Activated effector memory CD4-positive, alpha-beta T cell treated with Interleukin-2 at 50 U/mL for 16 hours (primary cell): ENCODE data around the gene NMNAT2.
"Not testable (repeated sequence)": the region's sequence is repeated elsewhere in the genome, so short reads cannot be mapped to it uniquely, and the experiment has no call there.

Experiments
- DNase-seq: peaks from one replicate; pipeline ENCODE4 v3.0.0-alpha.2; 2020

Gene NMNAT2

GRCh38 chr1:183417772-183418491, at the start of gene NMNAT2:
Gene NMNAT2 (minus strand): TSS chr1:183418380. CDS start chr1:183418267, 113 bp downstream.
- no peak for DNase-seq

- DNase-seq = no peak
Measured at GRCh38 chr1:183467687-183468086, 49.5 kb upstream of the NMNAT2 start.

GRCh38 chr1:183466781-183467180, 48.6 kb upstream of the NMNAT2 start:
- DNase-seq = no peak

GRCh38 chr1:183463566-183463965, 45.4 kb upstream of the NMNAT2 start:
- no peak for DNase-seq

GRCh38 chr1:183461350-183461749, 43.2 kb upstream of the NMNAT2 start:
- DNase-seq = no peak

- DNase-seq = no peak
Measured at GRCh38 chr1:183460596-183460995, 42.4 kb upstream of the NMNAT2 start.

- DNase-seq = no peak
Measured at GRCh38 chr1:183457449-183457848, 39.3 kb upstream of the NMNAT2 start.

GRCh38 chr1:183456826-183457225, 38.6 kb upstream of the NMNAT2 start:
- no peak for DNase-seq

GRCh38 chr1:183454377-183454776, 36.2 kb upstream of the NMNAT2 start:
- DNase-seq = no peak

- no peak for DNase-seq
Measured at GRCh38 chr1:183450093-183450492, 31.9 kb upstream of the NMNAT2 start.

GRCh38 chr1:183449223-183449770, 31.1 kb upstream of the NMNAT2 start:
- DNase-seq = no peak

GRCh38 chr1:183444243-183444642, 26.1 kb upstream of the NMNAT2 start:
- no peak for DNase-seq

GRCh38 chr1:183443466-183443865, 25.3 kb upstream of the NMNAT2 start:
- DNase-seq = no peak

GRCh38 chr1:183443011-183443410, 24.8 kb upstream of the NMNAT2 start:
- DNase-seq = no peak

GRCh38 chr1:183438060-183438459, 19.9 kb upstream of the NMNAT2 start:
- no peak for DNase-seq

GRCh38 chr1:183435497-183435896, 17.3 kb upstream of the NMNAT2 start:
- no peak for DNase-seq

GRCh38 chr1:183433703-183434102, 15.5 kb upstream of the NMNAT2 start:
- DNase-seq = no peak

- no peak for DNase-seq
Measured at GRCh38 chr1:183432548-183432875, 14.3 kb upstream of the NMNAT2 start.

GRCh38 chr1:183431840-183432547, 13.8 kb upstream of the NMNAT2 start:
- DNase-seq = no peak

- DNase-seq = not testable (repeated sequence)
Measured at GRCh38 chr1:183427591-183427990, 9.4 kb upstream of the NMNAT2 start.

- DNase-seq = no peak
Measured at GRCh38 chr1:183424691-183425090, 6.5 kb upstream of the NMNAT2 start.

GRCh38 chr1:183423541-183423940, 5.4 kb upstream of the NMNAT2 start:
- no peak for DNase-seq

- no peak for DNase-seq
Measured at GRCh38 chr1:183419399-183419798, 1.2 kb upstream of the NMNAT2 start.

- no peak for DNase-seq
Measured at GRCh38 chr1:183418696-183419095, 516 bp upstream of the NMNAT2 start.
